ENCODE results near the gene GPR27. TPM values are rescaled to one million over a fixed set of nuclear protein-coding genes. Genes with fewer than 3 reads are reported as not detected.
A peak's percentile ranks its signal among the peaks of the same experiment; 100 is the strongest.

Gene GPR27
- total RNA-seq, 1 donor from 2014 or later, result 6.1 TPM

DNA sequence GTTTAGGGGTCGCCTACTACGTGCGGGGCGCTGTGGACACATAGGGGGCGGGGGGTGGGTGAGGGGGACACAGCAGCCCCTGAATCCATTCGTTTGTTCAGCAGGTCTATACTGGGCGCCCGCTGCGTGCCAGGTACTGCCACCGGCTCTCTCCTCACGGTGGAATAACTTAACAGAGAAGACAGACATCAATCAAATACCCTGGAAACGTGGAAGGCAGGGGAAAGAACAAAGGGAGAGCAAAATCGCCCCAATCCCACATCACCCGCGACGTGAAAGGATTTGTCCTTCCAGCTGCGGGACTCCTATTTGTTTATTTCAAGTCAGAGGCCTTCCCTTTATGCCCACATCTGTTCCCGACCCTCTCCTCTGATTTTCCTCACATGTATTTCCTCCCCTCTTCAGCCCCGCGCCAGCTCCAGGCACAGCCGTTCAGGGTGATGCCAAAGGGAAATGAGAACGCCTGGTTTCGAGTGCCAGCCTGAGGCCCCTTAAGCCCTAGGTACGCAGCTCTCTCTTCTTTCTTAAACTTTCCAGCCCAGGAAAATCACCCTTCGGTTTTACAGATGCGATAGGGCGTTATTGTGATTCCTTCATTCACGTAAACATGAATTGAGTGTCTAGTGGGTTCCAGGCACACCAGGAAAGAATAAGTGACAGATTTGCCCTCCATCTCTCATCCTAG is 32.0 kb downstream of the GPR27 start:
- no peak for DNase-seq (ENCODE audit: low spot score, unreplicated experiment)
- Mint-ChIP-seq H3K27ac (peak overlapping the region; percentile 79), H3K9me3 (ENCODE audit: low read depth) (no peaks in the 10 kb centered on the region), H3K27me3 (peaks cover 85% of the 10 kb centered on the region), H3K4me1 (ENCODE audit: low read depth) (peaks cover 4% of the 10 kb centered on the region), H3K4me3 (ENCODE audit: low read depth) (peak overlapping the region; percentile 64), H3K36me3 (ENCODE audit: insufficient read depth) (no peaks in the 10 kb centered on the region)
- TF ChIP-seq, protein P1, sequence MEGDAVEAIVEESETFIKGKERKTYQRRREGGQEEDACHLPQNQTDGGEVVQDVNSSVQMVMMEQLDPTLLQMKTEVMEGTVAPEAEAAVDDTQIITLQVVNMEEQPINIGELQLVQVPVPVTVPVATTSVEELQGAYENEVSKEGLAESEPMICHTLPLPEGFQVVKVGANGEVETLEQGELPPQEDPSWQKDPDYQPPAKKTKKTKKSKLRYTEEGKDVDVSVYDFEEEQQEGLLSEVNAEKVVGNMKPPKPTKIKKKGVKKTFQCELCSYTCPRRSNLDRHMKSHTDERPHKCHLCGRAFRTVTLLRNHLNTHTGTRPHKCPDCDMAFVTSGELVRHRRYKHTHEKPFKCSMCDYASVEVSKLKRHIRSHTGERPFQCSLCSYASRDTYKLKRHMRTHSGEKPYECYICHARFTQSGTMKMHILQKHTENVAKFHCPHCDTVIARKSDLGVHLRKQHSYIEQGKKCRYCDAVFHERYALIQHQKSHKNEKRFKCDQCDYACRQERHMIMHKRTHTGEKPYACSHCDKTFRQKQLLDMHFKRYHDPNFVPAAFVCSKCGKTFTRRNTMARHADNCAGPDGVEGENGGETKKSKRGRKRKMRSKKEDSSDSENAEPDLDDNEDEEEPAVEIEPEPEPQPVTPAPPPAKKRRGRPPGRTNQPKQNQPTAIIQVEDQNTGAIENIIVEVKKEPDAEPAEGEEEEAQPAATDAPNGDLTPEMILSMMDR (IDR thresholded peaks at IDR 0.05; ENCODE audit: unreplicated experiment), result no peak

- TF ChIP-seq, protein P1 (IDR thresholded peaks at IDR 0.05; ENCODE audit: unreplicated experiment), result no peak
- Mint-ChIP-seq H3K9me3 (ENCODE audit: low read depth) (no peaks in the 10 kb centered on the region), H3K36me3 (ENCODE audit: insufficient read depth) (no peaks in the 10 kb centered on the region), H3K27me3 (peaks cover 82% of the 10 kb centered on the region), H3K27ac (no peak overlapping the region), H3K4me1 (ENCODE audit: low read depth) (peaks cover 4% of the 10 kb centered on the region), H3K4me3 (ENCODE audit: low read depth) (peak overlapping the region; percentile 64)
- no peak for DNase-seq (ENCODE audit: low spot score, unreplicated experiment)
These were observed 32.5 kb downstream of the GPR27 start for GRCh38 chr3:71786217-71786549.

DNA sequence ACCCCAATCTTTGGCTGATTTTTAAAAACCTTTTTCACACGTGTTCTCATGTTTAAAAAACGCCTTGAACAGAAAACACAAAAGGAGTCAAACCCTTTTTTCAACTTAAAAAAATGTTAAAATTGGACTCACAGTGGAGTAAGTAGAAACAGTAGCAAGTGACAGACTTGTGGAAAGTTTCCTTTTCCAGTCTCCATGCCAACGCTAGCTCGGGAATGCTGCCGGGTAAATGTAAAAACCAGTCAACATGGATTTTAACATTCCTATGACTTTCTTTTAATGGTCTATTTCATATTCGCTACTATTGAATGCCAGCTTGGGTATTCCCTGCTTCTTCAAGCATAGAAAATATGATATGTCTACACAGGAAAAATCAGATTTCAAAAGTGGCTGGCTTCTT is 32.9 kb downstream of the GPR27 start:
- Mint-ChIP-seq H3K27ac (no peak overlapping the region), H3K27me3 (peaks cover 82% of the 10 kb centered on the region), H3K36me3 (ENCODE audit: insufficient read depth) (no peaks in the 10 kb centered on the region), H3K4me1 (ENCODE audit: low read depth) (peaks cover 4% of the 10 kb centered on the region), H3K9me3 (ENCODE audit: low read depth) (no peaks in the 10 kb centered on the region), H3K4me3 (ENCODE audit: low read depth) (no peak overlapping the region)
- no peak for DNase-seq (ENCODE audit: low spot score, unreplicated experiment)
- TF ChIP-seq, protein P1 (IDR thresholded peaks at IDR 0.05; ENCODE audit: unreplicated experiment), result no peak

GRCh38 chr3:71787851-71788405 is 34.3 kb downstream of the GPR27 start:
- Mint-ChIP-seq H3K4me1 (ENCODE audit: low read depth) (peaks cover 4% of the 10 kb centered on the region), H3K36me3 (ENCODE audit: insufficient read depth) (no peaks in the 10 kb centered on the region), H3K27ac (no peak overlapping the region), H3K9me3 (ENCODE audit: low read depth) (no peaks in the 10 kb centered on the region), H3K27me3 (peaks cover 72% of the 10 kb centered on the region), H3K4me3 (ENCODE audit: low read depth) (no peak overlapping the region)
- TF ChIP-seq, protein P1 (IDR thresholded peaks at IDR 0.05; ENCODE audit: unreplicated experiment), result no peak
- no peak for DNase-seq (ENCODE audit: low spot score, unreplicated experiment)

- peaks cover 1% of the 10 kb centered on the region for H3K4me1 Mint-ChIP-seq (ENCODE audit: low read depth)
- TF ChIP-seq, protein P1 (IDR thresholded peaks at IDR 0.05; ENCODE audit: unreplicated experiment), result no peak
- H3K9me3 Mint-ChIP-seq (ENCODE audit: low read depth), result no peaks in the 10 kb centered on the region
- no peak for DNase-seq (ENCODE audit: low spot score, unreplicated experiment)
- no peak overlapping the region for H3K27ac Mint-ChIP-seq
- H3K4me3 Mint-ChIP-seq (ENCODE audit: low read depth), result no peak overlapping the region
- peaks cover 62% of the 10 kb centered on the region for H3K27me3 Mint-ChIP-seq
- H3K36me3 Mint-ChIP-seq (ENCODE audit: insufficient read depth), result no peaks in the 10 kb centered on the region
These were observed 36.3 kb downstream of the GPR27 start for GRCh38 chr3:71789922-71790321.

Measured in progenitor cell of endocrine pancreas (in vitro differentiated cells).